Thyroid gland (tissue), 4 donors: Measurements from ENCODE around the gene GPRC6A. TPM values are rescaled to one million over a fixed set of nuclear protein-coding genes. Genes with fewer than 3 reads are reported as not detected.

ENCODE experiments used
- DNase-seq, 2 donors: peaks; one replicate each; pipeline ENCODE4 v3.0.0-alpha.2; 2019
- H3K27ac ChIP-seq, 3 donors: fragments of 200-600 bp; sonication (generic); 1 replicate in 2 of 3; 2 replicates in 1 of 3; pipeline ENCODE4 v1.5.1; 2016 to 2019; ENCODE audit warnings: mild to moderate bottlenecking in 1 of 3, moderate library complexity in 1 of 3
- H3K27me3 ChIP-seq: fragments of 200-600 bp; sonication (generic); one replicate; pipeline ENCODE4 v1.5.1; 2019
- H3K36me3 ChIP-seq, 2 donors: fragments of 200-600 bp; sonication (generic); one replicate each; pipeline ENCODE4 v1.5.1; 2016 to 2019
- H3K4me1 ChIP-seq, 2 donors: fragments of 200-600 bp; sonication (generic); one replicate each; pipeline ENCODE4 v1.5.1; 2017 to 2019
- H3K4me3 ChIP-seq, 3 donors: fragments of 200-600 bp; sonication (generic); replicated peaks in 1 of 3; 1 replicate in 2 of 3; 2 replicates in 1 of 3; pipeline ENCODE4 v1.5.1; 2016; ENCODE audit warnings: mild to moderate bottlenecking in 1 of 3
- H3K9me3 ChIP-seq: fragments of 200-600 bp; sonication (generic); one replicate; pipeline ENCODE4 v1.5.1; 2017
- POLR2A ChIP-seq, 2 donors: fragments of 450-650 bp; IDR thresholded peaks; one replicate each; pipeline ENCODE4 v1.6.1; 2017; ENCODE audit warnings: antibody characterized with exemption in 2 of 2, mild to moderate bottlenecking in 2 of 2, moderate library complexity in 1 of 2
- WGBS, 2 donors: methylation state at CpG; one replicate each; pipeline ENCODE4 v1.1.5; 2017; 5-methylcytosine and 5-hydroxymethylcytosine counted together
- intact Hi-C: fragments of 100-400 bp; cut with DNase I; formaldehyde crosslinking; loops from one replicate; pipeline ENCODE4 v1.15.1; 2023
- total RNA-seq, 4 donors: library from RNA; depleted of rRNA; stranded (reverse); fragments of >200 nt; gene quantifications; one replicate each; pipeline ENCODE4 v1.2.3, GENCODE V29; 2016
- TF ChIP-seq, protein P1 (sequence below), 6 experiments: fragments of 200-600 bp in 3 of 6; fragments of 450-650 bp in 3 of 6; sonication (generic) in 3 of 6; IDR thresholded peaks; one replicate each; pipeline ENCODE4 v1.5.1; 2016 to 2019; ENCODE audit warnings: antibody characterized with exemption in 6 of 6, mild to moderate bottlenecking in 2 of 6, inconsistent platforms in 1 of 6, moderate library complexity in 1 of 6

GPRC6A gene
- total RNA-seq, 4 donors from 2014 or later, result not detected

DNA sequence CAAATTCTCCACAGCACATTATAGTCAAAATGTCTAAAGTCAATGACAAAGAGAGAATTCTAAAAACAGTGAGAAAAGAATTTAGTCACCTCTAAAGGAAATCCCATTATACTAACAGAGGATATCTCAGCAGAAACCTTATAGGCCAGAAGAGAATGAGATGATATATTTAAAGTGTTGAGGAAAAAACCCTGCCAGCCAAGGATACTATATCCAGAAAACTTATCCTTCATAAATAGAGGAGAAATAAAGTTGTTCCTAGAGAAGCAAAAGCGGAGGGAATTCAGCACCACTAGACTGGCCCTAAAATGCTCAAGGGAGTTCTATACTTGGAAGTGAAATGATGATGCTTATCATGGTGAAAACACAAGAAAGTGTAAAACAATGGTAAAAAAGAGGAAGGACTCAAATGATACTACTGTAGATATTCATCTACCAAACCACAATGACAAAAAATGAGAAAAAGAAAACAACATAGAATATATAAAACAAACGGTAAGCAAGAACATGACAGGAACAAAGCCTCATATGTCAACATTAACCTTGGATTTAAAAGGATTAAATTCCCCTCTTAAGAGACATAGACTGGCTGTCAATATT, 16.7 kb downstream of the GPRC6A start:
- WGBS, 2 donors, result 85 to 88% methylated on average over 2 of the region's 2 CpGs
- Histone ChIP-seq H3K9me3 (no peaks in the 10 kb centered on the region), H3K27me3 (no peaks in the 10 kb centered on the region), H3K27ac (no peak overlapping the region), H3K4me3 (no peak overlapping the region), H3K4me1 (no peaks in the 10 kb centered on the region), H3K36me3 (no peaks in the 10 kb centered on the region)
- no peak for DNase-seq
- intact Hi-C loops, result no loop called here
- no peak for TF ChIP-seq POLR2A (IDR thresholded peaks at IDR 0.05)
- TF ChIP-seq, protein P1, sequence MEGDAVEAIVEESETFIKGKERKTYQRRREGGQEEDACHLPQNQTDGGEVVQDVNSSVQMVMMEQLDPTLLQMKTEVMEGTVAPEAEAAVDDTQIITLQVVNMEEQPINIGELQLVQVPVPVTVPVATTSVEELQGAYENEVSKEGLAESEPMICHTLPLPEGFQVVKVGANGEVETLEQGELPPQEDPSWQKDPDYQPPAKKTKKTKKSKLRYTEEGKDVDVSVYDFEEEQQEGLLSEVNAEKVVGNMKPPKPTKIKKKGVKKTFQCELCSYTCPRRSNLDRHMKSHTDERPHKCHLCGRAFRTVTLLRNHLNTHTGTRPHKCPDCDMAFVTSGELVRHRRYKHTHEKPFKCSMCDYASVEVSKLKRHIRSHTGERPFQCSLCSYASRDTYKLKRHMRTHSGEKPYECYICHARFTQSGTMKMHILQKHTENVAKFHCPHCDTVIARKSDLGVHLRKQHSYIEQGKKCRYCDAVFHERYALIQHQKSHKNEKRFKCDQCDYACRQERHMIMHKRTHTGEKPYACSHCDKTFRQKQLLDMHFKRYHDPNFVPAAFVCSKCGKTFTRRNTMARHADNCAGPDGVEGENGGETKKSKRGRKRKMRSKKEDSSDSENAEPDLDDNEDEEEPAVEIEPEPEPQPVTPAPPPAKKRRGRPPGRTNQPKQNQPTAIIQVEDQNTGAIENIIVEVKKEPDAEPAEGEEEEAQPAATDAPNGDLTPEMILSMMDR (IDR thresholded peaks at IDR 0.05), result no peak

DNA sequence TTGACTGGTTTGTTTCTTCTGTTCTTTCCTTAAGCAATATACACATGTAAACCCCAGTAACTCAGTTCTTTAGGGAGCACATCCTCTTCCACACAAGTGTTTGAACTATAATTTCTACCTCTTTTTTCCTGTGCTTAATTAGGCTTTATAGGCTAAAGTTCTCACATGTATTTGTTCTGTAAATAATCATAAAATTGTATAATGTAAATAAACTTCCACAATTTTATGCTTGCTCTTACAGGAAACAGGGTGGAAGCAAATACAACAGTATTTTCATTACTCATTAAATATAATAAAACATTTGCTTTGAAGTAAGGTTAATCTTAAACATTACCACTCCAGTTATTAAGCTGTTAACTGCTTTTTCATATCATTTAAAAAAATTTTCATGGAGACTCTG, 26.9 kb downstream of the GPRC6A start:
- no peak for TF ChIP-seq POLR2A (IDR thresholded peaks at IDR 0.05)
- TF ChIP-seq, protein P1 (IDR thresholded peaks at IDR 0.05), result no peak
- Histone ChIP-seq H3K27ac (no peak overlapping the region), H3K9me3 (no peaks in the 10 kb centered on the region), H3K27me3 (no peaks in the 10 kb centered on the region), H3K4me1 (no peaks in the 10 kb centered on the region), H3K4me3 (no peak overlapping the region), H3K36me3 (no peaks in the 10 kb centered on the region)
- no peak for DNase-seq
- intact Hi-C loops, result no loop called here

DNA sequence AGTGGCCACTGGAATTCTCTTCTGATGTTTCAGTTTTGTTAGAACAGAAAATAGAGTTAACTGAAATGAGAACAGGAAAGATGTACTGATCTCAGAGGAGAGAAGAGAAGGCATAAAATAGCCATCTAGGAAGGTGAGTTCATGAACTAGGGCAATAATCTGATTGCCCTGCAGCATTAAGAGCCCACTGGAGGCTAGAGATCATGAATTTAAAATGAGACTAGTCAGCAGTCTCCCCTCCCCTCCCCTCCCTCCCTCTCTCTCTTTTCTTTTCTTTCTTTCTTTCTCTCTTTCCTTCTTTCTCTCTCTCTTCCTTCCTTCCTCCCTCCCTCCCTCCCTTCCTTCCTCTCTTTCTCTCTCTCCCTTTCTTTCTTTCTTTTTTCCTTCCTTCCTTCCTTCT, 28.9 kb downstream of the GPRC6A start:
- no peak overlapping the region for H3K4me3 ChIP-seq
- H3K27ac ChIP-seq, result no peak overlapping the region
- DNase-seq, result no peak
- H3K36me3 ChIP-seq, result no peaks in the 10 kb centered on the region
- intact Hi-C loops, result no loop called here
- no peaks in the 10 kb centered on the region for H3K4me1 ChIP-seq
- no peaks in the 10 kb centered on the region for H3K27me3 ChIP-seq
- no peaks in the 10 kb centered on the region for H3K9me3 ChIP-seq
- TF ChIP-seq POLR2A (IDR thresholded peaks at IDR 0.05), result no peak
- TF ChIP-seq, protein P1 (IDR thresholded peaks at IDR 0.05), result no peak

DNA sequence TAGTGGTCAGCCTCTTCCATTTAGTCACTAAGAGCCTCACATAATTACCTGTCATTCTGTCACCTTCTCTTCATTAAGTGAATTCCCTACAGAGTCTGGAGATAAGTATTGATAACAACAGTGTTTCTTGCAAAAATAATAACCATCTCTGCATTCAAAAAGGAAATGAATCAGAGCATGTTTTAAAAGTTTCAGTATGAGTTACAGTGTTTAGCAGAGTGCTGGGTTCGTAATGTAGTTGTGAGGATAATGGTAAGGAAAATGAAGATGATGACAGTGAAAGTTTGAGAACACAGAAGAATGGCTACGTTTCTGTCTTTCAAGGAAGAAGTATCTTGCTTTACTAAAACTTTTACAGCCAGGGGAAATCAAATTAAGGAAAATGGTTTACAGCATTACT, 31.3 kb downstream of the GPRC6A start:
- H3K4me1 ChIP-seq, result no peaks in the 10 kb centered on the region
- WGBS, 2 donors, result 64 to 69% methylated on average over 2 of the region's 2 CpGs
- no peaks in the 10 kb centered on the region for H3K36me3 ChIP-seq
- H3K27ac ChIP-seq, result no peak overlapping the region
- no peak overlapping the region for H3K4me3 ChIP-seq
- TF ChIP-seq POLR2A (IDR thresholded peaks at IDR 0.05), result no peak
- TF ChIP-seq, protein P1 (IDR thresholded peaks at IDR 0.05), result no peak
- intact Hi-C loops, result no loop called here
- no peaks in the 10 kb centered on the region for H3K9me3 ChIP-seq
- no peak for DNase-seq
- no peaks in the 10 kb centered on the region for H3K27me3 ChIP-seq

DNA sequence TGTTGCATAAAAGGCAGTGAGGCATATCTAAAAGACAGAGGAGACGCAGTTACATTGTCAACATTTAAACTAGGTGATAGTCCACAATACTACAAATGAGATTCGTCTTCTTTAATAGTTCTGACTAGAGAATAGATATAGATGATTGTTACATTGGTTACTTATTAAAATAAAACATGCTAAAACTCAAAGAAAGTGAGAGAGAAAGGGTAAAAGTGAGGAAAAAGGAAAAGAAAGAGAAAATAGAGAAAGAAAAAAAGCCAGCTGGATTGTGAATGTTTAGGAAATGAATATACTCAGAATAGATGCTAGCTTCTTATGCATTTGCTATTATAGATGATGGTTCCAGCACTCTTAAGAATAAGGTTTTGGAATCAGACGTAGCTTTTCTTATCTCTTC, 35.7 kb downstream of the GPRC6A start:
- Histone ChIP-seq H3K27ac (no peak overlapping the region), H3K27me3 (no peaks in the 10 kb centered on the region), H3K9me3 (no peaks in the 10 kb centered on the region), H3K36me3 (no peaks in the 10 kb centered on the region), H3K4me3 (no peak overlapping the region), H3K4me1 (no peaks in the 10 kb centered on the region)
- intact Hi-C loops, result no loop called here
- TF ChIP-seq POLR2A (IDR thresholded peaks at IDR 0.05), result no peak
- TF ChIP-seq, protein P1 (IDR thresholded peaks at IDR 0.05), result no peak
- WGBS, 2 donors, result 58% methylated on average over 3 of the region's 3 CpGs
- DNase-seq, result no peak
